ENCODE data around the gene KIF16B. TPM values are rescaled to one million over a fixed set of nuclear protein-coding genes. Genes with fewer than 3 reads are reported as not detected.

Gene KIF16B
- total and polyA plus RNA-seq, 2 donors (not counting 3 experiments of a cell fraction or from before 2014, with no cell fraction given), result 2.9 to 8.8 TPM

- dilution Hi-C loops (cut with MboI; ENCODE audit: extremely low pct_ligation_motif_present, low sequenced_read_pairs), result no loop called here
- TF ChIP-seq MYC (IDR thresholded peaks at IDR 0.05; ENCODE audit: low read depth, low read length) (no peak), GATA2 (IDR thresholded peaks at IDR 0.05; ENCODE audit: insufficient read depth, insufficient read length, low read depth, low read length) (no peak), POLR2A (IDR thresholded peaks at IDR 0.05; ENCODE audit: low read depth, low read length) (no peak), FOS (IDR thresholded peaks at IDR 0.05; ENCODE audit: borderline replicate concordance, insufficient read depth, low read length) (no peak), JUN (IDR thresholded peaks at IDR 0.05; ENCODE audit: borderline replicate concordance, insufficient read depth, insufficient read length, low read depth) (no peak), EZH2 (IDR thresholded peaks at IDR 0.05; ENCODE audit: borderline replicate concordance, low read depth, low read length, severe bottlenecking) (no peak), CTCF (IDR thresholded peaks at IDR 0.05; ENCODE audit: extremely low read depth in 1 of 2, insufficient read depth in 1 of 2, low read depth in 1 of 2, low read length in 2 of 2) (no peak), POLR2AphosphoS5 (IDR thresholded peaks at IDR 0.05; ENCODE audit: insufficient read depth, low read depth, low read length) (no peak)
- TF ChIP-seq, protein P1, sequence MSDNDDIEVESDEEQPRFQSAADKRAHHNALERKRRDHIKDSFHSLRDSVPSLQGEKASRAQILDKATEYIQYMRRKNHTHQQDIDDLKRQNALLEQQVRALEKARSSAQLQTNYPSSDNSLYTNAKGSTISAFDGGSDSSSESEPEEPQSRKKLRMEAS (IDR thresholded peaks at IDR 0.05; ENCODE audit: insufficient read depth, insufficient read length), result no peak
- DNase-seq (ENCODE audit: low read depth, low spot score) (no peak), FAIRE-seq (no peak)
- H3K4me2 ChIP-seq (ENCODE audit: insufficient read depth, low read length), result no peak overlapping the region
- no peak overlapping the region for H3K27ac ChIP-seq (ENCODE audit: insufficient read depth, low read depth, low read length)
- CTCF ChIA-PET, result no interaction called here
- no peaks in the 10 kb centered on the region for H3K9me1 ChIP-seq (replicated peaks; ENCODE audit: control insufficient read depth, extremely low read depth, insufficient read depth, low read length)
- H3K27me3 ChIP-seq (ENCODE audit: control insufficient read depth in 2 of 2, insufficient read depth in 2 of 2, low read length in 2 of 2), result no peaks in the 10 kb centered on the region
- intact Hi-C loops (cut with micrococcal nuclease), result no loop called here
- no peak overlapping the region for H3K9ac ChIP-seq (replicated peaks; ENCODE audit: extremely low read depth, insufficient read depth, low read length)
- H4K20me1 ChIP-seq (replicated peaks; ENCODE audit: control insufficient read depth, extremely low read depth, insufficient read depth, low read length), result no peaks in the 10 kb centered on the region
- POLR2A ChIA-PET, result no interaction called here
- H3K9me3 ChIP-seq (replicated peaks; ENCODE audit: control insufficient read depth, insufficient read depth, low read length), result no peaks in the 10 kb centered on the region
- H3K79me2 ChIP-seq (ENCODE audit: control insufficient read depth, insufficient read depth, low read length), result no peaks in the 10 kb centered on the region
- BruUV-seq (replicated peaks), result no TSS peak
- peaks cover 0 to 2% of the 10 kb centered on the region in 2 experiments for H3K36me3 ChIP-seq (ENCODE audit: control insufficient read depth in 2 of 2, extremely low read depth in 1 of 2, insufficient read depth in 2 of 2, low read length in 2 of 2)
- no peak overlapping the region for H3K4me3 ChIP-seq (replicated peaks in 1 of 3; ENCODE audit: insufficient read depth in 1 of 3, low read depth in 1 of 3, low read length in 3 of 3)
- no peaks in the 10 kb centered on the region for H3K4me1 ChIP-seq (ENCODE audit: control insufficient read depth, extremely low read depth, insufficient read depth, low read length)
- H2AFZ ChIP-seq (ENCODE audit: low read depth, low read length), result no peak overlapping the region
Observed at GRCh38 chr20:16407251-16408067, 165.8 kb downstream of the KIF16B start.
